HFF-Myc (cell line): ENCODE data around the gene ZSWIM8.

Experiments used
- DNase-seq: peaks from one replicate; pipeline ENCODE4 v3.0.0-alpha.2; 2011; ENCODE audit warnings: low read depth; ENCODE audit errors: extremely low read depth
- H3K4me3 ChIP-seq: replicated peaks from 2 replicates; pipeline ENCODE4 v1.5.1; 2011; ENCODE audit warnings: low read depth, mild to moderate bottlenecking, control low read depth, low read length
- CTCF ChIP-seq: IDR thresholded peaks from 2 replicates; pipeline ENCODE4 v1.5.1; 2012; ENCODE audit warnings: mild to moderate bottlenecking, low read depth, low read length, control low read depth; ENCODE audit errors: missing control alignments

ZSWIM8 gene

GRCh38 chr10:73750819-73751218 lies 34.6 kb upstream of the ZSWIM8 start:
- DNase-seq: no peak
- H3K4me3 ChIP-seq: no peak overlapping the region
- TF ChIP-seq CTCF: no peak

GRCh38 chr10:73756183-73756582 lies 29.2 kb upstream of the ZSWIM8 start:
- DNase-seq: no peak
- no peak for TF ChIP-seq CTCF
- H3K4me3 ChIP-seq: no peak overlapping the region

GRCh38 chr10:73758704-73759511 lies 26.5 kb upstream of the ZSWIM8 start:
- no peak for DNase-seq
- no peak overlapping the region for H3K4me3 ChIP-seq
- TF ChIP-seq CTCF: no peak

- no peak for DNase-seq
- H3K4me3 ChIP-seq: no peak overlapping the region
- TF ChIP-seq CTCF: no peak
Measured at GRCh38 chr10:73759512-73760115, 25.8 kb upstream of the ZSWIM8 start.

- H3K4me3 ChIP-seq: no peak overlapping the region
- TF ChIP-seq CTCF: no peak
- no peak for DNase-seq
Measured at GRCh38 chr10:73761781-73762180, 23.6 kb upstream of the ZSWIM8 start.

- no peak overlapping the region for H3K4me3 ChIP-seq
- no peak for DNase-seq
- TF ChIP-seq CTCF: no peak
Measured at GRCh38 chr10:73762915-73763314, 22.5 kb upstream of the ZSWIM8 start.
